IPS-NIHi7 (cell line): ENCODE data around the gene CHST5.
A peak's percentile ranks its signal among the peaks of the same experiment; 100 is the strongest.
"Not testable (repeated sequence)": the region's sequence is repeated elsewhere in the genome, so short reads cannot be mapped to it uniquely, and the experiment has no call there.

Source experiments
- DNase-seq: peaks from one replicate; pipeline ENCODE4 v3.0.0; 2012; ENCODE audit warnings: mixed read lengths; ENCODE audit errors: extremely low spot score

The CHST5 gene

GRCh38 chr16:75550211-75550662, 14.3 kb upstream of the CHST5 start:
- DNase-seq, result peak; percentile 86

DNA sequence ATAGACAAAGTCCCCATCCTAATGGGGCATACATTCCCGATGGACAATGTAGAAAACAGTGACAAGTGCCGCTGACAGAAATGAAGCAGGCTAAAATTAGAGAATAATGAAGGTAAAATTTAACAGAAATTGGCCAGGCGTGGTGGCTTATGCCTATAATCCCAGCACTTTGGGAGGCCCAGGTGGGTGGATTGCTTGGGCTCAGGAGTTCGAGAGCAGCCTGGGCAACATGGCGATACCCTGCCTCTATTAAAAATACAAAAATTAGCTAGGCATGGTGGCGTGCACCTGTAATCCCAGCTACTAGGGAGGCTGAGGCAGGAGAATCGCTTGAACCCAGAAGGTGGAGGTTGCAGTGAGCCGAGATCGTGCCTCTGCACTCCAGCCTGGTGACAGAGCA, 12.5 kb upstream of the CHST5 start:
- not testable (repeated sequence) for DNase-seq

GRCh38 chr16:75546293-75546692, 10.4 kb upstream of the CHST5 start:
- DNase-seq, result no peak

DNA sequence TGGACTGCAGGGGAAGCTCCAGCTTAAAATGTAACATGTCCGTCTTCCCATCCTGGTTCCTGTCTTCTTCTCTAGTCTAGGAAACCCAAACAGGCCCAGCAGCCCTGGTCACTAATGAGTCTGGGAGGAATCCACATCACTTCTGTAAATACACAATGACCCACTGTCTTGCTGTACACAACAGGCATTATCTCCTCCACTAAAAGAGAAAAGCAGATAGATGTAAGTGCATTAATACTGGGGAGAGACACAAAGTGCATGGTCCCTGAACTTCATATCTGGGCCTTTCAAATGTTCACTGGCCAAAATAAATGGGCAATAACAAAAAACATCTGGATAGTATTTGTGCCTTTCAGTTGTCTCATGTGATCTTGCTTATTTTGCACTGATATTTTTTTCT, 10.0 kb upstream of the CHST5 start:
- DNase-seq, result not testable (repeated sequence)

- not testable (repeated sequence) for DNase-seq
Observed at GRCh38 chr16:75542462-75542861, 6.6 kb upstream of the CHST5 start.

DNA sequence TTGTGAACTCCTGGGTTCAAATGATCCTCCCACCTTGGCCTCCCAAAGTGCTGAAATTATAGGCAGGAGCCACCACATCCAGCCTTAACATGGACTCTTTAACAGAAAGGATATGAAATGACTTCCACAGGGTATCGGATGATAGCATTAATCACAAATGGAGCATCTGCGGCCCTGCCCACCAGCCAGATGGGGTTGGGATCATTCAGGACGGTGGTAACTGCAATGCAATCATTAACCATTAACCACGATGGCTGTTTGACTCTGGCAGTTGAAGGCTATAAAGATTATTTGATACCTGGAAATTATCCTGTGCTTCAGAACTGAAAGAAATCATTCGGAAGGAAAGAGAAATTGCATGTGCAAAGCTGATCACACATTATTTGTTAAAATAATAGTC, 5.3 kb upstream of the CHST5 start:
- DNase-seq, result no peak

DNA sequence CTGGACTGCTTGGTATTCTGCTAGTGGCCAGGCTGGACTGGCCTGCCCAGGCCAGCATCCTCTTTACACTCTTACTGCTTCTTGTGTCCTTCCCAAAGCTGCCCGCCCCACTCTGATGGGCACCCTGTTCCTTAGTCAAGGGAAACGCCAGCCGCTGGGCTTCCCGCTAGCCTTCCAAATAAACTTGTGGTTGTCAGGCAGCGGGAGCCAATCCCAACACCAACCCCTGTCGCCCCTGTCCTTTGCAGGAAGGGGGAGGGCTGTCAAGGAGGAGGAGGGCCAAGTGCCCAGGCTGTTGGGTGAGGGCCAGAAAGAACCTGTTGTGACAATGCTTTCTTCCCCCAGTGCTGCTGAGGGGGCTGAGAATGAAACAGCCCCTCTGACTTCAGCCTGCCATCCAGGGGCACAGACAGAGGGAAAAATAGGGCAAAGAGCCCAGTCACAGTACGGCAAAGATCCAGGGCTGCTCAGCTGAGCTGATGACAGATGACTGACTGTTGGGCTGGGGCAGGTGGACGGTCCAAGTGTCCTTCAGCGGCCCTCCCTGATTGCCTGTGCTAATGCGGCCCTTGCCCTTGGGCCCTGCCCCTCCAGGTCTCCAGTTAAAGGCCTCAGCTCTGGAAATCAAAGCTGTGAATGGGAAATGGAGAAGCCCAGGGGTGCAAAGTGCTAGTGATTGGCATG, 3.1 kb upstream of the CHST5 start:
- not testable (repeated sequence) for DNase-seq

DNA sequence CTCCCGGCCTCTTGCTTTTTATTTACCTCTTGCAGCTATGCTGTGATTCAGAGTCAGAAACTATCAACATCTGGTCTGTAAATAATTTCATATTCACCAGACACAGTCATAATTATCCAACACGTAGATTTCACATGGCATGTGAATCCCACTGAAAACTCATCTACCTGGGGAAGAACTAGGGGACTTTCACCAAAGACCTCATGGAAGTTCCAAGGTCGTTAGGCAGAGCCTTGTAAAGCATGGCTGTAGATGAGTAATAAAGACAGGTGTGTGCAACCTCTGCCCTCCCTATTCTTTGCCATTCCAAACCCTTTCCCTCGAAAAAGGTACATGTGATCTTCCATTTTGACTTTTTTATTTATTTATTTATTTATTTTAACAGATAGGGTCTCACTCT, 1.9 kb upstream of the CHST5 start:
- DNase-seq, result no peak

GRCh38 chr16:75535211-75535843, 581 bp downstream of the CHST5 start:
- no peak for DNase-seq

- DNase-seq, result no peak
Observed at GRCh38 chr16:75534560-75535205, 1.2 kb downstream of the CHST5 start.

DNA sequence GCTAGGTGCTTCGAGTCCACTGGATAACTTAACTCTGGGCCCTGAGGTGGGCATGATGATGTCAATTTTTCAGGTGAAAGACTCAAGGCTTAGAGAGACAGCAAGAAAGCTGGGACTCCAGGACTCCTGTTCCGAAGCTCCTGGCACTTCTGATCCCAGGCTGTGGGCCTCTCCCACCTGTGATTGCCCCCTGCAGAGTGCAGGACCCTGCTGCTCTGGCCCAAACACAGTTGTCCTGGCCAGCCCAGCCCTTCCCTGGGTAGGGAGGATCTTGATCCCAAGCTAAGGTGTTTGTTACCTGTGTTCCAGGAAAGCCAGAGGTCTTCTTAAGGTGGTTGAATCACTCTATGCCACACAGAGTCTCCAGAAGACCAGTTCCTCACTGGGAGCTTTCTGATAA, 3.1 kb downstream of the CHST5 start:
- DNase-seq, result no peak

- DNase-seq, result no peak
Observed at GRCh38 chr16:75532142-75532765, 3.7 kb downstream of the CHST5 start.

DNA sequence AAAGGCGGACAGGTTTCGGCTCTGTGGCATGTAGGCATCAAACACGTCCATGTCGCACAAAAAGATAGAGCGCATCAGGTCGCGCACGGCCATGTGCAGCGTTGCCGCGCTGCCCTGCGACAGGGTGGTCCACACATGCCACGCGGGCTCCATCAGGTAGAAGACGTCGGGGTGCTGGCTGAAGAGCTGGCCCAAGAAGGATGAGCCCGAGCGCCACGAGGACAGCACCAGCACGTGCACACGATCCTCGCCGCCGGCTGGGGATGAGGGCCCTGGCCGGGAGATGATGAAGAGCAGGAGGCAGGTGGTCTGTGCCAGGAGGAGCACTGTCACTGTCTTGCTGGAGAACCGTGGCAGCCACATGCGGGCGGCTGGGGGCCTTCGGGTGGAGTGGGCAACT, 5.9 kb downstream of the CHST5 start:
- DNase-seq, result no peak

DNA sequence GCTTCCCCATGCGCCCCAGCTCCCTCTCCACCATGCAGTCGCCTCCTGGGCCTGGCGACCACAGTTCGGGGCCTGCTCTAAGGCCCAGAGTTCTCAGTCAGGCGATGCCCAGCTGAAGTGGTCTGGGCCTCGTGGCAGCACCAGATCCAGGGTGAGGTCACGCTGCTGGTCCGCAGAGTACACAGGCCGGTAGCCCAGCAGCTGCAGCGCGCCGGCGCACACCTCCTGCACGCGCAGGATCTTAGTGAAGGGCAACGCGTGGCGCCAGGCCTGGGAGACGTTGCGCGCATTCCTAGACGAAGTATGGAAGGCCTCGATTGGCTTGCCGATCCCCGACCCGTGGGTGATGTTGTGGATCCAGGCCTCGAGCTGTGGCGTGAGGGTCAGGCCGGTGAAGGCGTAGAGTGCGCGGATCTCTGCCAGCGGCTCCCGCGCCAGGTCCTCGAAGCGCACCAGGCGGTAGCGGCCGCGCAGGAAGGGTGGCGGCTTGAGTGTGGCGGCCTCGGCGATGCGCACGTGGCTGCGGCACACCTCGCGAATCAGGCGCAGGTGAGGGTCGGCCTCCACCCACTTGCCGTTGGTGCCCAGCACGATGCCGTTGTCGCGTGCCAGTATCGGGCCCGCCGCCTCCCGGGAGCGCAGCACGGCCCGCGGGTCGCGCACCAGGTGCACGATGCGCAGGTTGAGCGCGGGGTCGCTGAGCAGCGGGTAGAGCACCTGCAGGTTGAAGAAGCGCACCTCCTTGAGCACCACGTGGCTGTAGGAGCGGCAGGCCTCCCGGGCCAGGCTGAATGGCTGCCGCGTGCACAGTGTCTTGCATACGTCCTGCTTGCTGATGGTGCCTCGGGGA, 6.6 kb downstream of the CHST5 start:
- DNase-seq, result no peak

GRCh38 chr16:75527825-75528299, 8.0 kb downstream of the CHST5 start:
- no peak for DNase-seq

DNA sequence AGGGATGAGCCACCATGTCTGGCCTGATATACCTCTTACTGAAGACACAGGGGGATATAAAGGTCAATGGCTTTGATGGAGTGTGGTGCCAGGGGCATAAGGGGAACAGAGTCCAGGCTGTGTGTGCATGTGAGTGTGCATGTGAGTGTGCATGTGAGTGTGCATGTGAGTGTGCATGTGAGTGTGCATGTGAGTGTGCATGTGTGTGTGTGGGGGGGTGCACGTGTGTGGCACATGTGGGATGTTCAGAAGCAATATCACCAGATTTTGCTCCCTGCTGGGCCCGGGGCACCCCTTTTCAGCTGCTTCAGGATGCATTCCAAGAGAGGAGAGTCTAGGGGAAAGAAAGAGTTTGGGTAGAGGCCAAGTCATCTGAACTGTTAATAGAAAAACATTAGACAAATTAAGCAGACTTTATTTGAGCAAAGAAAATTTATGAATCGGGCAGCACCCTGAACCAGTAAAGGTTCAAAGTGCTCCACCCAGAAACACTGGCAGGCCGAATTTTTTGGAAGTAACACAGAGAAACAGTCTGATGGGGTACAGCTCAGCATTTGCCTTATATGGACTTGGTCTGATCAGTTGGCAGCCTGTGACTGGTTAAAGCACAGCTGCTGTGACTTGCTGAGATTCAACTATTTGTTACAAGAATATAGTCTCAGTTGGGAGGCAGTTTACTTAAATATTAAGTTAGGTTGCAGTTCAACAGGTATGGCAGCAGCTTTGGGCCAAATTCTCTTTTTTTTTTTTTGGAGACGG, 9.7 kb downstream of the CHST5 start:
- DNase-seq, result no peak

GRCh38 chr16:75519175-75519574, 16.7 kb downstream of the CHST5 start:
- DNase-seq, result no peak

GRCh38 chr16:75516189-75516966, 19.5 kb downstream of the CHST5 start:
- peak; percentile 23 for DNase-seq

GRCh38 chr16:75514296-75514695, 21.6 kb downstream of the CHST5 start:
- no peak for DNase-seq

GRCh38 chr16:75506574-75506973, 29.3 kb downstream of the CHST5 start:
- no peak for DNase-seq
